PC-9 (cell line): ENCODE results near the gene XPO6.

Experiments
- CTCF ChIP-seq: fragments of 200-600 bp; sonication (generic); conservative IDR thresholded peaks from 2 replicates; pipeline ENCODE4 v1.6.1; 2017; ENCODE audit warnings: mixed run types, antibody characterized with exemption, mild to moderate bottlenecking, moderate library complexity
- EZH2 ChIP-seq: fragments of 200-600 bp; sonication (generic); IDR thresholded peaks from 2 replicates; pipeline ENCODE4 v1.8.0; 2017; ENCODE audit warnings: antibody characterized with exemption, low read depth

- TF ChIP-seq CTCF (no peak), EZH2 (no peak)
These were observed 101.7 kb downstream of the XPO6 start for GRCh38 chr16:28110074-28110473.
